Thyroid gland (tissue), 4 donors: Measurements from ENCODE around the gene SKA3.

Experiments used
- POLR2A ChIP-seq, 2 donors: fragments of 450-650 bp; IDR thresholded peaks; one replicate each; pipeline ENCODE4 v1.6.1; 2017; ENCODE audit warnings: antibody characterized with exemption in 2 of 2, mild to moderate bottlenecking in 2 of 2, moderate library complexity in 1 of 2
- TF ChIP-seq, protein P1 (sequence below), 6 experiments: fragments of 200-600 bp in 3 of 6; fragments of 450-650 bp in 3 of 6; sonication (generic) in 3 of 6; IDR thresholded peaks; one replicate each; pipeline ENCODE4 v1.5.1; 2016 to 2019; ENCODE audit warnings: antibody characterized with exemption in 6 of 6, mild to moderate bottlenecking in 2 of 6, inconsistent platforms in 1 of 6, moderate library complexity in 1 of 6

DNA sequence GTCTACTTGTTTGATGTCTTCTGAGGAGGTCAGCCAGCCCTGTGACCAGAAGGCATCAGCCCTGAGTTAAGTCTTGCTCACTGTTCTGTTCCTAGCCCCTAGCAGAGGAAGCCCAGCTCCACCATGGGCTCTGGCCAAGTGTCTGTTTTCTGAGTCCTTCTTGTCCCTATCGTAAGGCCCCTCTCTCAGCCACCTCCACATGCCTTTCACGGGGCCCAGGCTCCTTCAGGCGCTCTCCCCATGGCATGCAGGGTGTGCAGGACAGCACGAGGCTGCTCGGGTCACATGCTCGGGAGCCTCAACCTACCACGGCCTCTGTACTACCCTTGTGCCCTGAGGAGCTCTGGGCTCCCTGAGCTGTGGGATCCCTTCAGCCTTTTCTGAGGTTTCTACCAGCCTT, 67.2 kb downstream of the SKA3 start:
- TF ChIP-seq, protein P1, sequence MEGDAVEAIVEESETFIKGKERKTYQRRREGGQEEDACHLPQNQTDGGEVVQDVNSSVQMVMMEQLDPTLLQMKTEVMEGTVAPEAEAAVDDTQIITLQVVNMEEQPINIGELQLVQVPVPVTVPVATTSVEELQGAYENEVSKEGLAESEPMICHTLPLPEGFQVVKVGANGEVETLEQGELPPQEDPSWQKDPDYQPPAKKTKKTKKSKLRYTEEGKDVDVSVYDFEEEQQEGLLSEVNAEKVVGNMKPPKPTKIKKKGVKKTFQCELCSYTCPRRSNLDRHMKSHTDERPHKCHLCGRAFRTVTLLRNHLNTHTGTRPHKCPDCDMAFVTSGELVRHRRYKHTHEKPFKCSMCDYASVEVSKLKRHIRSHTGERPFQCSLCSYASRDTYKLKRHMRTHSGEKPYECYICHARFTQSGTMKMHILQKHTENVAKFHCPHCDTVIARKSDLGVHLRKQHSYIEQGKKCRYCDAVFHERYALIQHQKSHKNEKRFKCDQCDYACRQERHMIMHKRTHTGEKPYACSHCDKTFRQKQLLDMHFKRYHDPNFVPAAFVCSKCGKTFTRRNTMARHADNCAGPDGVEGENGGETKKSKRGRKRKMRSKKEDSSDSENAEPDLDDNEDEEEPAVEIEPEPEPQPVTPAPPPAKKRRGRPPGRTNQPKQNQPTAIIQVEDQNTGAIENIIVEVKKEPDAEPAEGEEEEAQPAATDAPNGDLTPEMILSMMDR (IDR thresholded peaks at IDR 0.05), result no peak
- no peak for TF ChIP-seq POLR2A (IDR thresholded peaks at IDR 0.05)
